GM18873 (cell line): Measurements from ENCODE around the gene ESYT3.
"Not testable (repeated sequence)": the region's sequence is repeated elsewhere in the genome, so short reads cannot be mapped to it uniquely, and the experiment has no call there.

Experiments
- ATAC-seq: cut with Tn5 transposase; IDR thresholded peaks from one replicate; pipeline ENCODE4 v1.9.1; 2021; ENCODE audit warnings: mild to moderate bottlenecking, moderate library complexity, moderate number of reproducible peaks; ENCODE audit not compliant: unreplicated experiment, low FRiP score

ESYT3 gene

DNA sequence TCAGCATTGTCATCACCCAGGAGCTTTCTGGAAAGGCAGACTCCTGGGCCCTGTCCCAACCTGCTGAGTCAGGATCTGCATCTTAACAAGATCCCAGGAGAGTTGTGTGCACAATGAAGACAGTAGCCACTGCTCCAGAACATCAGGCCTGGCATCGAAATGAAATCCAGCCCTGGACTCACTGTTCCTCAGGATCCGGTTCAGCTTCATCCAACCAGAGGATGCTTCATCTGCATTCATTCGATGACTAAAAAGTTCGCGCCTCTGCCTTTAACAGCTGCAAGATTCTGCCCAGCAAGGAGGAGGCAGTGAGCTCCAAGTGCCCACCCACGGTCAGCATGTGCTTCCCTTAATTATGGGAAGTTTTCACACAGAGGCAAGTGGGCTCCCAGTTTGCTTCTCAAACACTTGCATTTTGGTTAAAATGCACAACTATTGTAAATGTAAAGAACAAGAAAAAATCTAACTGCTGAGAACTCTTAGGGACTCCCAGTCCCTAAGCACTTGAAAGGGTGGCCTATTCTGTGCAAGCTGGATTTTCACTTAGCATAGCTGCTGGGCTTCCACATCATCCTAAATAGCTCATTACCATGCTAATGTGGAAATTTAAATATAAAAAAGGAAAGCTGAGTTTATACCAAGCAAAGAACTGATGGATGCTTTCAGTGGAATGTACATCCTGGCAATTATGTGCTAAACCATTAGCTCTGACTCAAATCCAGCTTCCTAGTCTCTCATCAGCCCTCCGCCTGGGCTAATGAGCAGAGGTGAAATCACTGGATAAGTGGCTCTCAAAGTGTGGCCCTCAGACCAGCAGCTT, 25.5 kb upstream of the ESYT3 start:
- ATAC-seq: no peak

DNA sequence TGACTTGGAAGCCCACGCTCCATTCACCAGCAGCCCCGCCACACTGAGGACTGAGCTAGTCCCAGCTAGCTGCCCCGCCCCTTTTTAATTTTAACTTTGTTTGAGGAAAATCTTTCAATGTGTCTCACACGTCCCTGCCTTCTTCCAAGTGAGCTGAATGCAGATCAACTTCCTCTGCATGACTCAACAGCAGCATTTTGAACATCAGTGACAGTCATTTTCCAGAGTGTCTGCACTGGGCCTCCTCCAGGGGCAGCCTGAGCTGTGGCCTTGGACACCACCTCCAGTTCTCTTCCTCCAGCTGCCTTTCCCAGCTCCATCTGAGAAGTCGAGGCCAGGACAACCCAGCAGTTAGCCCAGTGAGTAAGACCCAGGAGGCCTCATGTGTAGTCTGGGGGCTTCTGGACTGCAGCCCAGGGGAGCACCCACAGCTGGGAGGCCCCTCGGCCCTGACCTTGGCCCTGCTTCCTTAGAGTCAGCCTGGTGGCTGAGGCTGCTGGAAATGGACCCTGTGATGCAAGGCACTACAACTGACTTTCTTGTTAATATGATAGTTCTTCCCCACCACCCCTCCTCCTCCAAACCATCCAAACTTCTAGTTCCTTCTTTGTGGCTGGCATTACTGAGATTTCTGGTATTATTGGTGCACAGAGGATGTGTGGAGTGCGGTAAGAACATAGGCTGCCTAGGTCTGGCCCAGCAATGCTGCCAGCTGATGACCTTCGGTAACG, 21.4 kb upstream of the ESYT3 start:
- ATAC-seq: no peak

DNA sequence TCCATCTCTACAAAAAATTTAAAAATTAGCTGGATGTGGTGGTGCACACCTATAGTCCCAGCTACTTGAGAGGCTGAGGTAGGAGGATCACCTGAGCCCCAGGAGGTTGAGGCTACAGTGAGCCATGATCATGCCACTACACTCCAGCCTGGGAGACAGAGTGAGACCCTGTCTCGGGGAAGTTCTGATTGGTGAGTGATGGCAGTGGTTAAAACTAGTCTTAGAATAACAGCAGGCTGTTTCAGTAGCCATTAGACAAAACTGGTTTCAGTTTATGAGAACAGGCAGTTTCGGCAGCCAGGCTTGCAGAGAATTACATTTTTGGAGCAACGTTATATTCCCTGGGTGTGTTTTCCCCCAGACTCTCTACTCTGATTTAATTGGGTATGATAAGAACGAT, 18.2 kb upstream of the ESYT3 start:
- not testable (repeated sequence) for ATAC-seq

DNA sequence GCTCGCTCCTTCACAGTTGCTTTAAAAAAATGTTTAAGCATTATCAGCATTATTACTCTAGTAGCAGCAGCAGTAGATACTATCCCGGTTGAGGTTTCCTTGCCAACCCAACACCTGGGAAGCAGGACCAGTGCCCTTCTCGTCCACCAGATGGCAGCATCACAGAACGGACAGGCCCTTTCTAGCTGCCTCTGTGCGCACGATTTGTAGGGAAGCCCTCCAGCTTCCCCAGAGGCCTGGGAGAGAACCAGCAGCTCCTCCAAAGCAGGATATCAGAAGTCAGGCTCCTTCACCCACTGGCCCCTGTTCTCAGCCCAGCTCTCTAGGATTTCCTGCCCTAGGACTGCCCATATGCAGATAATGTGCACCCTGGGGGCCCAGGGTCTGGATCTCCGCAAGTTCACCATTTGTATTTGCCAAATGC, 16.8 kb upstream of the ESYT3 start:
- ATAC-seq: no peak

DNA sequence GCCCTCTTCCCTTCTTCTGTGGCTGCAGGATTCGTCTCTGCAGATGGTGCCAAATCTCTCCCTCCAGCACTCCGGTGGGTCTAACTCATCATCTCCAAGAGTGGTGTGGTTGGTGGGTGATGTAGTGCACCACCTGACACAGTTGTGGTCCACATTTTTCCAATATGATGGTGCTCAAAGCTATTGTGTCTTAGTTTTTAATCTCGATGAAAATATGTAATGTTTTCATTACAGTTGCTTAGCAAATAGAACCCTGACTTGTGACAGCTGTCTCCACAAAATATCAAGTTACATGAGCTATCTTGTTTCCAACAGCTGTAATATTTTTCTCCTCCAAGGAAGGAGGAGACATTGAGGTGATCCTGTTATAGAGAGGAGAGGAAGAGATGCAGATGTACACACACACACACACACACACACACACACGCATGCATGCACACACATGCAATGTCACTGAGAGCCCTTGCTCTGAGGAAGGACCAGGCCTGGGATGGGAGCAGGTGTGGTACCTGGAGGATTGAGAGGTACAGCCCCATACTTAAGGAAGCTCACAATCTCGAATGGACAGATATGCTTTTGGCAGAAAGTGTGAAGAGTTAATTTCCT, 15.7 kb upstream of the ESYT3 start:
- no peak for ATAC-seq

DNA sequence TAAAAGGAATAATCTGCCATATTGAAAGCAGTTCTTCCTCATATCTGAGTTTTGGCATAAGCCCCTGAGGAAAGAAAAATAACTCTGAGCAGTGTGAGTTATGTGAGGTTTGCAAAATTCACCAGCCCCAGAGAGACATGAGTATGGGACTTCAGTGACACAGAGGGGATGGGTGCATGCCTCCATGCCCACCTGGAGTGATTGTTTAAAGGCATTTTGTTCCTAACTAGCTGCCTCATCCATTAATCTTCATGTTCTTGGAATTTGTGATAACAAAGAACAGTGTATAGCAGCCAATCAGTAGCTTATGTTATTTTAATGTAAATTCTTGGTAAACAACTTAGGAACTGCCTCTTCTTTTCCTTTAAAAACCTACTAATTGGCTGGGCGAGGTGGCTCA, 11.1 kb upstream of the ESYT3 start:
- ATAC-seq: no peak

DNA sequence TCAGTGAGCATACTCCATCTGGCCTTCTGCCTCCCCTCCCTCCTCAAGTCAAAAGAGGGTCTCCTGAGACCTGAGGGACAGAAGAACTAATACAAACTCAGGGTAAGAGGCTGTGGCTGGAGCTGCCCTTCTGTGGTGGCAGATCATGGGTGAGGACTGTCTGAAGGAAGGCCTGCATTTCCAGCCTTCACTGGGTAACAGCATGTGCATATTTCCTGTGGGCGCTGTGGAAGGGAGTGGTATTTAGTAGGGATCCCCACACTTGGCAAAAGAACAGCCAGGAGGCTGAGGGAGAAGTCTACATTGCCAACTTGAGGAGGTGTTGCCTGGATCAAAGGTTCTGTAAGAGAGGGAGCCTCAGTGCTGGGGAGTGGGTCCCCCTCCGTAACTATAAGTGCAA, 10.1 kb upstream of the ESYT3 start:
- ATAC-seq: no peak

DNA sequence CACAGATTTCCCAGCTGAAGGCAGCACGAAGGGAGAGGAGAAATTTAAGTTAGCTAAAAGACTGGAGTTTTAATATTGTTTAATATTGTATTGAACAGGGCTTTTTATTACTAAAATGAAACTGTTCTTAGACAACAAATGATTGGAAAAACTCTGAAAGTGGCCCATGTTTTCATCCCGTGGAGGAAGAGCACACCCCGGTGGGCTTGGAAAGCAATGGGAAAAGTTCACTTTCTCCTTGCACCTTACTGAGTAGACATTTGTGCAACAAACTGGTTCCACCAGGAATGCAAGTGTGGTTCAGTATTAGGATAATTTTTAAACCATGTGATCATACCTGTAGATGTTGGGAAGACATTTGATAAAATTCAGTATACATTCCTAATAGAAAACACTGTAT, 8.2 kb upstream of the ESYT3 start:
- ATAC-seq: no peak

DNA sequence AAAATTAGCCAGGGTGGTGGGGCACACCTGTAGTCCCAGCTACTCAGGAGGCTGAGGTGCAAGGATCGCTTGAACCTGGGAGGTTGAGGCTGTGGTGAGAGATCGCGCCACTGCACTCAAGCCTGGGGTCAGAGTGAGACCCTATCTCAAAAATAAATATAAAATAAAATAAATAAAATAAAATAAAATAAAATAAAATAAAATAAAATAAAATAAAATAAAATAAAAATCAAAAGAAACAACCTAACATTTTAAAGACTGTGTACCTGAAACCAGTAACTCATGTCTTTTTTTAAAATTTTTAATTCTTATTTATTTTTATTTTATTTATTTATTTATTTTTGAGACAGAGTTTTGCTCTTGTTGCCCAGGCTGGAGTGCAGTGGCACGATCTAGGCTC, 7.7 kb upstream of the ESYT3 start:
- not testable (repeated sequence) for ATAC-seq

DNA sequence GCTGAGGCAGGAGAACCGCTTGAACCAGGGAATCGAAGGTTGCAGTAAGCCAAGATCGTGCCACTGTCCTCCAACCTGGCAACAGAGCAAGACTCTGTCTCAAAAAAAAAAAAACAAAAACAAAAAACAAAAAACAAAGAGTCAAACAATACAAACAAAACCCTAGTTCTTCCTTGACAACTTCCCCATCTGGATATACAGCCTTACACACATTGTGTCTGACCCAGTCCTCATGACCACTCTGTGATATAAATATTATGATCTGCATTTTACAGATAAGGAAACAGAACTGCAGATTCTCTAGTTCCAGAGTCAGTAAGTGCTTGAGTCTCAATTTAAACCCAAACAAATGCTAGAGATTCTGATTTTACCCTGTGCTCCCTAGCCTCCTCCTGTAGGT, 4.8 kb upstream of the ESYT3 start:
- ATAC-seq: no peak

DNA sequence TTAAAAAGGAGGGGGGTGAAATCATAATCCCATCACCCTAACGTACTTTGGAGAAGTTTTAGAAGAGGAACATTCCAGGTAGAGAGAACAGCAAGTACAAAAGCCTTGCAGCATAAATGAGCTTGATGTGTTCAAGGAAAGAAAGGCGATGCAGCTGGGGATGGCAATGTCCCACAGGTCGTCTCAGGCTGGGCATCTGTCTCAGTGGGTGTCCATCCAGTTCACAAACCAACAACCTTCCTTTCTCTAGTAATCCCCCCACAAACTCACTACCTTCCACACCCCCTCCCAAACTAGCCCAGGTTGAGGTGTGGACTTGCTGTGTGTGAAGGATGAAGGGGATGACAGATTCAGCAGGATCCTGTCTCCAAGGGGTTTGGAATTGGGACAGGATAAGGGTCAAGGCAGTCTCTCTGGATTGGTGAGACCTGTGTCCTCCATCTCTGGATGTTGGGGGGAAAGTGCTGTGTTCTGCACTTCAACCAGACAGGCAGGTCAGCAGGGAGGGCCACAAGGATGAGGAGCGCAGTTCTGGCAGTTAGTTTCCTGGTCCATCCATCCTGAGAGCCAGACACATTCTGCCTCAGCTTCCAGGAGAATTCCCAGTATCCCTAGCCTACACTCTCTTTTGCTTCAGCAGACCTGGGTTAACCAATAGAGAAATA, 1.7 kb upstream of the ESYT3 start:
- no peak for ATAC-seq

DNA sequence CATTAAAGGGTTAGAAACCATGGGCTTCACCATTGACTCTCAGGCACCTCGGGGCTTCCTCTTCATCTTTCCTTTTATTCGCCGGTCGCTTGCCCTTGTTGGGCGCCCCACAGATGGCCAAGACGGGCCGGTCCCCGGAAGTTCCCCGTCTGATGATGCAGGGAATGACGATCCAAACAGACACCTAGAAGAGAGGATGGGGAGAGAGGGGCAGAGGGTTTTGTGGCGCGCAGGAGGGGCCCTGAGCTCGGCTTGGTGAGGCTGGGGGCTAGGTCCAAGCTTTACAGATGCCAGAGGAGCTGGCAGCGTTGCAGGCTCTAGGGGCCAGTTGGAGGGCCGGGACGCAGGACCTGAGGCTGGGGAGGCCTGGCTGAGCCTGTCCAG, 532 bp upstream of the ESYT3 start:
- ATAC-seq: no peak

DNA sequence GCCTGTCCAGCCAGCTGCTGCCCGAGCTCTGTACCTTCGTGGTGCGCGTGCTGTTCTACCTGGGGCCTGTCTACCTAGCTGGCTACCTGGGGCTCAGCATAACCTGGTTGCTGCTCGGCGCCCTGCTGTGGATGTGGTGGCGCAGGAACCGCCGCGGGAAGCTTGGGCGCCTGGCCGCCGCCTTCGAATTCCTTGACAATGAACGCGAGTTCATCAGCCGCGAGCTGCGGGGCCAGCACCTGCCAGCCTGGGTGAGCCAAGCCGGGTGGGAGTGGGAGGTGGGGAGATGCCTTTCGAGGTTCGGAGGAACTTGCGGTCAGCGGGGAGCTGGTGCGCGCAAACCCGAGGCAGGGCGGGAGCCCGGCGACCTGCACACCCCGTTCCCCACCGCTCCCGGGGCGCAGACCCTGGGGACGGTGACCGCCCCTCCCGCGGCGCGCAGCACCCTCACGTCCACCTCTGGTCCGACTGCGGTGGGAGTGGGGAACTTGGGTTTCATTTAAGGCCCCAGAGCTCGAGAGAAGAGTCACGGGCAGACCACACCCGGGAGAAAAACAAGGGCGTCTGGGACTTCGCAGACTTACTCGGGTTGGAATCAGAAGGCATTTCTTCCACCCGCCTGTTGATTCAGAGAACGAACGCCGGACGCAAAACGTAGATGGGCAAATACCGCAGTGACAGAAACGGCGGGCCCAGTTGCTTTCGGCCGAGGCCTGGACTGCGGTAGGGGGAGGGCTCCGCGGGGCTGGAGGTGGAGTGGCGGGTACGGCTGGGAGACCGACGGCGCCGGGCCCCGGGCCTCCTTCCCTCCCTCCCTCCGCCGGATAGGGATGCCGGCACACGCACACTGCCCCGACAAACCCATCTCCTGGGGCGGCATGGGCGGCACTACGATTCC, 708 bp downstream of the ESYT3 start:
- no peak for ATAC-seq

DNA sequence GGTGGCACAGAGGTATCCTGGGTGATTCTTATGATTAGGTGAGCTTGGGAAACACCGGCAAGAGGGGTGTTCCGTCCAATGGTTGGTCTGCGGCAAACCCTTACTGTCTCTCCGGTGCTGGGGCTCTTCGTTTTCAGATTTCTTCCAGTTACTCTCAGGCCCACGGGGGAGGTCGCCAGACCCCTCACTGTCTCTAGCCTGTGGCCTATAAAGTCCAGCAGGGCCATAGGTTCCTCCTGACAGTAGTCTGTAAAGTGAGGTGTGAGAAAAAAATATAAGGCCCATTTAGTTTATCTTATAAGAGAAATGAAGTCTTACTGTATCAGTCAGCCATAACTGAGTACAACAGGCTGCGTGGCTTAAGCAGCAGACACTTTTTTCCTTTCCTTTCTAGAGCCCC, 1.4 kb downstream of the ESYT3 start:
- ATAC-seq: no peak

DNA sequence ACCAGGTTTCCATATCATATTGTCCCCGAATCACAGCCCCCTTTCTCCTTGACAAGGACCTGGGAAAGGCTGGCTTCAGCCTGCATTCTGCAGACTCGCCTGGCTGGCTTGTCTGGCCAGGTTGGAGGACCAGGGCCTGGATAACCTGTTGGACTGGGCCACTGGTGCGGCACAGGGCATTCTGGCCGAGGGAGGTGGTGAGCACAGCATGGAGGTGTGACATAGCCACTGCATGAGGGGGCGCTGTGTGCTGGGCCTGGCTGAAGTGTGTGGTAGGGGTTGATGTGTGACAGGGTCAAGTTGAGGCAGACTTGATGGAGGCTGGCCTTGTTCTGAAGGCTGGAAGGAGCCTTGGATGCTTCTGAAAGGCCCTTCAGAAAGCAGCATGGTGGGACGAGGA, 2.9 kb downstream of the ESYT3 start:
- no peak for ATAC-seq

DNA sequence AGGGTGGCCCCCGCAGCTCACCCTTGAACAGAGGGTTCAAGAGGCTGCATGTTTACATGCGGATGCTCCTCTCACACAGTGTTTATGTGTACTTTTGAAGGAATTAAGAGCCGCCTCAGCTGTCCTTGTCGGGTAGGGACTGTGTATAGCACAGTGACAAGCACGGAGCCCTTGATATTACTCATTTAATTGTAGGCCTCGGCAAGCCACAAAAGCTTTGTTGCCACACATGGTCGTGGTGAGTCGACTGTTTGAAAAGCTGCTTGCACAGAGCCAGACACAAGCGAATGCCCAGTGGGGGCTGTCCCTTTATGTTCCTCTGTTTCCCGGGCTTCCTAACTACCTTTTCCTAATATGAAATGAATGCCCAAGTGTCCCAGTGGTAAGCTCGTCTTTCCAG, 4.5 kb downstream of the ESYT3 start:
- no peak for ATAC-seq

DNA sequence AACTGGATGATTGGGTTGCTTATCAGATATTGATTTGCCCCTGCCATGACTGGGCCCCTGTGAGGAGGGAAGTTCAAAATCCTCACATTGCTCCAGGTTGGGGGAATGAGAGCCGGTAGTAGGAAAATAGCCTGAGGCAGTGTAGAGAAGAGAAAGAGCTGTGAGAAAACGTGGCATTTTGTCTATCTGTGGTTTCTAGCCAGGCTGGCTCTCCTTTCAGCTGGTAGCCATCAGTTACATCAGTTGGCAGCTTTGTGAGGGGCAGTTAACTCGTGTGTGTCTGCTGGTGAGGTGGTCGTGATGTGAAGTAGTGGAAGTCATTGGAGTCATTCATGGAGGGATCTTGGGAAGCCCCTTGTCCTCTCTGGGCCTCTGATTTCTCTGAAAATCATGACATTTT, 5.2 kb downstream of the ESYT3 start:
- no peak for ATAC-seq

DNA sequence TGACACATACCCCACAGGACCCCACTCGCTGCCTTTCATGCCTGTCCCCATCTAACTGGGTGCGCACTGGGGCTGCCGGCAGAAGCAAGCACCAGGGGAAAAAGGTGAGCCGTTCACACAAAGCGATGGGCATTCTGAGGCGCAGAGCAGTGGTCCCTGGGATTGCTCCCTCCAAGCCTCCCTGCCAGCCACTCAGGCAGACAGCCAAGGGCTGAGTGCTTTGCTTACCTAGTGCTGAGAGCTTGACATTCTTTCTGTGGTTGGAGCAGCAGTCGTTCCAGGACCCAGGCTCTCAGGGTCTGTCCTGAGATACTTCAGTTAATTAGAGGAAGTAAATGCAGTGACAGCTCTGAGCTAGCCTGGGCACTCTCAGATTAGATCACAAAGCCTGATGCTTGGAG, 5.7 kb downstream of the ESYT3 start:
- ATAC-seq: no peak

DNA sequence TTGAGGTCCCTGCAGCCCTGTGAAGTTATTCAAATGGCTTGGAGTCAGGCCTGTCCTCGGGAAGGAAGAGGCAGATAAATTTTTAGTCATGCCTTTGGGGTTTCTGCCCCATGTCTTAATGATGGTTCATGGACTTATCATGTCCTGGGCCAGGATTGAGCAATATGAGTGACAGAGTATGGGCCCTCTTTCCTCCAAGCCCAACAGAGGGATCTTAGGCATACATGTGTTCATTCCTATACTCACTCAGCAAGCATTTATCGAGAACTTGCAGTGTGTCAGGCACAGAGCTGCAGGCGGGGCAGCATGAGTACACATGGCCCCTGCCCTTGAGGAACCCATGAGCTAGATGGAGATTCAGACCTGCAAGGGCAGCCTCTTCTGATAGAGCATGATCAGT, 6.2 kb downstream of the ESYT3 start:
- ATAC-seq: no peak

DNA sequence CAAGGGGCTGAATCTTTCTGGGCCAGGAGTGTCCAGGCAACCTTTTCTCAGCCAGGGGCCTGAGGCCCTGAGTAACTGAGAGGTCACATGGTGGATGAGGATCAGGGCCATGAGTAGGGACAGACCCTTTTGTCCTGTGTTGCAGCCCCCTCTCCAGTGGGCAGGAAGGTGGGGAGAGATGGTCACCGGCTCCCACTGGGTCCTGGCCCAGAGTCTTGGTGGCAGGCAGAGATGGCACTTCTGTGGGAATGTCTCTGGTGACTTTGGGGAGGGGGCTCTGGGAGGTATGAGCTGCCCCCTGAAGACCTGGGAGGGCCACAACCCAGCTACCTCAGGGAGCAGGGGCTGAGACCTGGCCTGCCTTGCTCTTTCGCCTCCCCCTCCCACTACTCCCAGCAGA, 6.8 kb downstream of the ESYT3 start:
- ATAC-seq: no peak
